GM03348 (cell line): Measurements from ENCODE around the gene TBCE.
"Not testable (repeated sequence)": the region's sequence is repeated elsewhere in the genome, so short reads cannot be mapped to it uniquely, and the experiment has no call there.

Experiments
- DNase-seq: peaks from one replicate; pipeline ENCODE4 v3.0.0; 2012; ENCODE audit warnings: low spot score

TBCE gene

GRCh38 chr1:235454021-235454420 is 86.8 kb downstream of the TBCE start:
- no peak for DNase-seq

DNA sequence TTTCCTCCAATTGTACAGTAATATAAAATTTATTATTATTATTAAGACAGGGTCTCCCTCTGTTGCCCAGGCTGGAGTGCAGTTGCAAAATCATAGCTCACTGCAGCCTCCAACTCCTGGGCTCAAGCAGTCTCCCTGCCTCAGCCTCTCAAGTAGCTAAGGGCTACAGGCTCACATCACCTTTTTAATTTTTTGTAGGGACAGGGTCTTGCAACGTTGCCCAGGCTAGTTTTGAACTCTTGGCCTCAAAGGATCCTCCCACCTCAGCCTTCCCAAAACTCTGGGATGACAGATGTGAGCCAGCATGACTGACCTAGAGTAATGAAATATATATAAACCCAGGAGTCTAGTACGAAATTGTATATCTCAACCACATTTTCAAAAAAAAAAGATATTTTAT is 87.9 kb downstream of the TBCE start:
- DNase-seq, result no peak

GRCh38 chr1:235455823-235456222 is 88.6 kb downstream of the TBCE start:
- no peak for DNase-seq

- DNase-seq, result not testable (repeated sequence)
Measured at GRCh38 chr1:235457856-235458255, 90.6 kb downstream of the TBCE start.

DNA sequence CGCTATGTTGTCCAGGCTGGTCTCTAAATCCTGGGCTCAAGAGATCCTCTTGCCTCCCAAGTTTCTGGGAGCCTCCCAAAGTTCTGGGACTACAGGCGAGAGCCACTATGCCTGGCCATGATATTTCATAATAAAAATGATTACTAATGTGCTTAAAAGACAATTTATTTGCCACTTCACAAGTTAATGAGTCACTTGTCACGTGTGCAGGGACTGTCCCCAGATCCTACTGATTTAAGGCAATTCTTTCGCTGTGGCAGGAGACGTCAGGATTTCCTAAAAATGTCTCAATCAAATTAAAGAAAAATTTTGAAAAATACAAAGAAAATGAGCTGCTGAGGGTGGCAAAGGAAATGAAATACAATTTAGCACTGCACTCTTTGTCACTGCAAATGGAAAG is 93.5 kb downstream of the TBCE start:
- DNase-seq, result no peak

GRCh38 chr1:235461954-235462353 is 94.7 kb downstream of the TBCE start:
- DNase-seq, result no peak

- DNase-seq, result not testable (repeated sequence)
Measured at GRCh38 chr1:235462832-235463231, 95.6 kb downstream of the TBCE start.

- DNase-seq, result no peak
Measured at GRCh38 chr1:235465066-235465465, 97.8 kb downstream of the TBCE start.

DNA sequence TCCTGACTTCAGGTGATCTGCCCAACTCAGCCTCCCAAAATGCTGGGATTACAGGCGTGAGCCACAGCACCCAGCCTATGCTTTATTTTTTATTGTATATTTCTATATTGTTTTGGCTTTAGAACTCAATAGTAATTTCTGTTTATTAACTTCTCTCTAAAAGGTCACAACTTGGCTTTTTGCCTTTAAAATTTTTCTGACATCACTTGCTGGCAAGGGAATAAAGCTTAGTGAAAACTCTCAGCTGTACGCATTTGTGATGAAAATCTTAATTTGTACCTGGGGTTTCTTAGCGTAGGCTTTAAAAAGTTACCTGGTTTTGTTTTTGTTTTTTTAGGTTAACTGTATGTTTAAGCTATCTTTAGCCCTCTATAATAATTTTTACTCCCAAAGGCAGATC is 100.8 kb downstream of the TBCE start:
- no peak for DNase-seq

DNA sequence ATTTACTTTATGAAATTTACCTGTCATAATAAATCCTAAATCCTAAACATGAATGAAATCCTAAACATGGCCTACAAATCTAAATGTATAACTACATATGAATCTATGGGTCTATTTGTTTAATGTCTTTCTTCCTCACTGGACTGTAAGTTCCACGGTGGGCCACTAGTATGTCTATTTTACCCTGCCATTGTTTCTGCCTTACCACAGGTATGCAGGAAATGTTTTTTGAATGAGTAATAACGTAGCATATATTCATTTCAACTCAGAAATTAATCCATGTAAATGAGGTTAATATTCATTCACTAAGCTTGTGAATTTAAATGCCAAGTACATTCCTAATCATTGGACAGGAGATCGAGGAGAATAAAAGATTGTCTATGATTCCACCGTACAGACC is 101.7 kb downstream of the TBCE start:
- DNase-seq, result peak; percentile 27

DNA sequence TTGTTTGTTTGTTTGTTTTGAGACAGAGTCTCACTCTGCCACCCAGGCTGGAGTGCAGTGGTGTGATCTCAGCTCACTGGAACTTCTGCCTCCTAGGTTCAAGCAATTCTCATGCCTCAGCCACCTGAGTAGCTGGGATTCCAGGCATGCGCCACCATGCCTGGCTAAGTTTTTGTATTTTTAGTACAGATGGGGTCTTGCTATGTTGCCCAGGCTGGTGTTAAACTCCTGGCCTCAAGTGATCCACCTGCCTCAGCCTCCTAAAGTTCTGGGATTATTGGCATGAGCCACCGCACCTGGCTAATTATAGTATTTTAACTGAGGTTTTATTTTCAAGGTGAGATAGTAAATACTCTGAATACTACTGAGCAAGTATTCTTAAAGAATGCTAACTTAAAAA is 102.7 kb downstream of the TBCE start:
- DNase-seq, result not testable (repeated sequence)

DNA sequence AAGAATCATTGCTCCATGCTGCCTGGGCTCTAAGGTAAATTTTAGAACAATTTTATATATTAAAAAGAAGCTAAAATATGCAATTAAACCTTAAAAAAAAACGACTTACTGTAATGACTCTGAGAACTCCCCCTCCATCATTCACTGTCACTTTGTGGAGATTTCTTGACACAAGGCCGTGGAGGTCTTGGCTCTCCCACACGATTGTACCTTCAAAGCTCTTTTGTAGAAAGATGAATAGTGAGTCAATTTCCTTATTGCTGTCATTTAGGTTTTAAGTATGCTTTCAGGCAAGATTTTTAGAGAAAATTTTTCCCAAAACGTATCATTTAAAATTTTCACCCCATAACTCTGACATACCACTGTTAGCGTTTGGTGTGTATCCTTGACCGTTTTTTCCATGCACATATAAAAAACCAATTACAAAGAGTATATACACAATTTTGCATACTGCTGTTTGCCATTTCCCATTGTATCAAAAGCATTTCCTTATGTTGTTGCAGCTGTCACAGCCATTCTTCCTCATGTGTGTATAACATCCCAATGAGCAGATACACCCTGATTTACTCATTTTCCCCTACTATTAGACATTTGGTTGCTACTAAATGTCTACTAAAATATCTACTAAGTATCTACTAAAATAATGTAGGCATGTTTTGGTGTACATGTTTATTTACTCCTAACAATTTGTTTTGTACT is 103.7 kb downstream of the TBCE start:
- DNase-seq, result no peak

GRCh38 chr1:235473806-235474205 is 106.6 kb downstream of the TBCE start:
- DNase-seq, result no peak

GRCh38 chr1:235483090-235483489 is 115.9 kb downstream of the TBCE start:
- DNase-seq, result no peak

DNA sequence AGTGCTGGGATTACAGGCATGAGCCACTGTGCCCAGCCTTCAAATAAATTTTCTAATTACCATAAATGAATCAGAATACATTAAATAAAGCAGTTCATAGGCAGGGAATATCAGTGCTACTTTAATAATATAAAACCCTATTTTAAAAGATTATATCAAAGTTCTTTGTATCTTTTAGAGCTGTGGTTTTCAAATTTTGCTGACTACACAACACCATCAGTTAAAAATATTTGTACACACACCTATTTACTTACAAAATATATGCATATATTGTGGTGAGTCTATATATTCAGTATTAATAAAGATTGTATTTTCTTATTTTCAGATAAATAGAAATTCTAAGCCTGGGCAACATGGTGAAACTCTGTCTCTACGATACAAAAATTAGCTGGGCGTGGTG is 118.3 kb downstream of the TBCE start:
- no peak for DNase-seq

- DNase-seq, result no peak
Measured at GRCh38 chr1:235486321-235486720, 119.1 kb downstream of the TBCE start.

DNA sequence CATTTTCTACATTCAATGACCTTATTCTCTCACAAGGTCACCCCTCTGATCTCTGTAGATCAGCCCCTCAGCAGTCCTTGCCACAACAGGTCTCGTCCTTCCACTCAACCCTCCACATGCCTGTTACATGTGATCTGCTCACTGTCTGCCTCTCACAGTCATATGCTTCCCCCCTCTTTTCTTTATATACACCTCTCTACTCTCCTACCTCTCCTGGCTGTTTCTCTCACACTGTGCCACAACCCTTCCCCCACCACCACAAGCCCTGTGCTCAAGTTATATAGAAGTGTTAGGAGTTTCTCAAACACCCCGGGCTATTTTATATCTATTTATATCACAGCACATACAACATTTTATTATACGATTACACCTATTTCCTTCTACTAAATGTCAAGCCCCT is 124.4 kb downstream of the TBCE start:
- no peak for DNase-seq

- no peak for DNase-seq
Measured at GRCh38 chr1:235494531-235494930, 127.3 kb downstream of the TBCE start.

GRCh38 chr1:235495030-235495429 is 127.8 kb downstream of the TBCE start:
- DNase-seq, result no peak

DNA sequence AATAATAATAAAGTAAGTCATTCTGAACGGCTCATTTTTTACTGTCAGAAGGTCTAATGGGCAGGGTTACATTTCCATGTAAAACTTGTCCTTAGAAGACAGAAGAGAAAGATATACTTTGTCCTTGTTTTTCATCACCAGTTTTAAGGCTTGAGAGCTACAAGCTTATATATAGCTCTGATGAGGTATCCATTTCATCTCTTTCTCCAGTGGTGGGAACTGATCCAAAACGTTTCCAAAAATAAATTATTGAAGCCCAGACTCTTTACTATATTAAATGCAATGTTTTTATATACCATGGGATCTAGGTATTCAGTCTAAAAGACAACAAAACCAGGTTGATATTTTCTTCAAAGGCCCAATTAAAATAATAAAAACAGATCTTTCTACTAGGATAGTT is 128.3 kb downstream of the TBCE start:
- DNase-seq, result no peak

DNA sequence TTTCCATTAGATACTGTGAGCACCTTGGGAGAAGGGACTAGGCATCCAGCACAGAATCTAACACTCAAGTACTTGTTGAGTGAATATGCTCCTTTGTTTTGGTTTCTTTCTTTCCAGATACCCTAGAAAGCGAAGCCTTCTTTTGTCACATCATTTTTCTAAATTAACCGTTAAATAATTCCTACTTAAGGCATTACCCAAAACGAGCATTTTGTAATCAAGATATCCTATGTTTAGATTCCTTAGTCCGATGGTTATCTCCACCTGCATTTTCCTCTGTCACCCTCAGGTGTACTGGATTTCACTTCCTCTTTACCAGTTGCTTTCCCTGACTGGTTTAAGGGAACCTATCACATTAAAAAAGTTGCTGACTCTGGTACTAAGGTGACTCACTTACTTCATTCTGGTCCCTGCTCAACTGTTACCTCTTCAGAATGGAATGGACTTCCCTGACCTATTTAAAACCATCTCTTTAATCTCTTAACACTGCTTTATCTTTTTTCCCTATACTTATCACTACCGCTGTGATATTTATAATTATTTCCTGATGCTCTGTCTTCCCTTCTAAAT is 133.8 kb downstream of the TBCE start:
- DNase-seq, result no peak
